CD4-positive, alpha-beta T cell treated with Interleukin-15 for 1 hour (primary cell): Measurements from ENCODE around the gene GPR78.

ENCODE experiments used
- DNase-seq: peaks from one replicate; pipeline ENCODE4 v3.0.0-alpha.2; 2020

The GPR78 gene

GRCh38 chr4:8547108-8547911 lies 32.9 kb upstream of the GPR78 start:
- DNase-seq, result no peak

GRCh38 chr4:8547912-8548730 lies 32.1 kb upstream of the GPR78 start:
- no peak for DNase-seq

GRCh38 chr4:8548731-8549351 lies 31.4 kb upstream of the GPR78 start:
- no peak for DNase-seq

- no peak for DNase-seq
These were observed 30.8 kb upstream of the GPR78 start for GRCh38 chr4:8549352-8549931.

GRCh38 chr4:8550691-8551090 lies 29.5 kb upstream of the GPR78 start:
- DNase-seq, result no peak

GRCh38 chr4:8552024-8552423 lies 28.2 kb upstream of the GPR78 start:
- DNase-seq, result no peak

- DNase-seq, result no peak
These were observed 27.5 kb upstream of the GPR78 start for GRCh38 chr4:8552581-8553205.

- DNase-seq, result no peak
These were observed 27.0 kb upstream of the GPR78 start for GRCh38 chr4:8553216-8553615.

- no peak for DNase-seq
These were observed 26.2 kb upstream of the GPR78 start for GRCh38 chr4:8553991-8554405.

GRCh38 chr4:8554555-8555100 lies 25.6 kb upstream of the GPR78 start:
- no peak for DNase-seq

- DNase-seq, result no peak
These were observed 24.5 kb upstream of the GPR78 start for GRCh38 chr4:8555716-8556115.

- DNase-seq, result no peak
These were observed 23.6 kb upstream of the GPR78 start for GRCh38 chr4:8556341-8557150.

GRCh38 chr4:8557151-8558076 lies 22.8 kb upstream of the GPR78 start:
- no peak for DNase-seq

GRCh38 chr4:8558080-8558960 lies 21.9 kb upstream of the GPR78 start:
- DNase-seq, result no peak

- DNase-seq, result no peak
These were observed 21.2 kb upstream of the GPR78 start for GRCh38 chr4:8559011-8559410.

- no peak for DNase-seq
These were observed 20.5 kb upstream of the GPR78 start for GRCh38 chr4:8559524-8560264.

GRCh38 chr4:8560265-8561047 lies 19.7 kb upstream of the GPR78 start:
- DNase-seq, result no peak

GRCh38 chr4:8564595-8564994 lies 15.6 kb upstream of the GPR78 start:
- DNase-seq, result no peak
